NCI-H510A treated with DMSO at 0.1 percent for 48 hours (cell line): Measurements from ENCODE around the gene IGFBP7.
A peak's percentile ranks its signal among the peaks of the same experiment; 100 is the strongest.

Source experiments
- DNase-seq: peaks from one replicate; lab custom pipeline; 2025; lab: John Stamatoyannopoulos, UW

IGFBP7 gene

DNA sequence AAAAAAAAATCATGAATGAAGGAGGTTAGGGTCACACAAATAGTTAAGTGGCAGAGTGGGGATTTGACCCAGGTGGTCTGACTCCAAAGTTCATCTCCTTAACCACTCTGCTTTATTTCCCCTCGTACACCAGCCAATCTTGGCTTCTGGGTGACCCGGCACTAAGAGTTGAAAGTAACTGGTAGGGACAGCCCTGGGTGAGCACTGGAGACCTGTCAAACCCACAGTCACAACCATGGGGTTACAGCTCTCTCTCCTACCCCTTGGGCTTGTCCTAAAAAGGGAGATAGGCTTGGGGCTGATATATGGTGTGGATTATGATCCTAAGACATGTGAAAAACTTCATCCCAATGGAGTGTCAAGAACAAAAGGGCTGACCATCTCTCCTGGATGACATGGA is 12.5 kb downstream of the IGFBP7 start:
- no peak for DNase-seq

- DNase-seq, result no peak
These were observed 14.2 kb downstream of the IGFBP7 start for GRCh38 chr4:57095956-57096355.

GRCh38 chr4:57095245-57095644 is 14.9 kb downstream of the IGFBP7 start:
- DNase-seq, result no peak

DNA sequence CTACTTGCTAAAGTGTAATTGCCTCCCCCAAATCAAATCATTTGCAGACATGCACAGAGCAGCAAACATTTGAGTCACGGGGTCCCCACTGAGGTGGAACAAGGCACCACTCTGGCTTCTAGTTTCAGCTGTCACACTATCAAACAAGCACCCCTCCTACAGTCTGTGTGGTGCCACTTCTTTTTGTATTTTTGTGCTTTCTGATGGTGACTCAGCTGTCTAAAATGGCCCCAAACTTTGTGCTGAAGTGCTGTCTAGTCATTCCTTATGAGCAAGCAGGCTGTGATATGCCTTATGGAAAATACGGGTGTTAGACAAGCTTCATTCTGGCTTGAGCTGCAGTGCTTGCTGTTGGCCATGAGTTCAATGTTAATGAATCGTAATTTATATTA is 15.4 kb downstream of the IGFBP7 start:
- no peak for DNase-seq

DNA sequence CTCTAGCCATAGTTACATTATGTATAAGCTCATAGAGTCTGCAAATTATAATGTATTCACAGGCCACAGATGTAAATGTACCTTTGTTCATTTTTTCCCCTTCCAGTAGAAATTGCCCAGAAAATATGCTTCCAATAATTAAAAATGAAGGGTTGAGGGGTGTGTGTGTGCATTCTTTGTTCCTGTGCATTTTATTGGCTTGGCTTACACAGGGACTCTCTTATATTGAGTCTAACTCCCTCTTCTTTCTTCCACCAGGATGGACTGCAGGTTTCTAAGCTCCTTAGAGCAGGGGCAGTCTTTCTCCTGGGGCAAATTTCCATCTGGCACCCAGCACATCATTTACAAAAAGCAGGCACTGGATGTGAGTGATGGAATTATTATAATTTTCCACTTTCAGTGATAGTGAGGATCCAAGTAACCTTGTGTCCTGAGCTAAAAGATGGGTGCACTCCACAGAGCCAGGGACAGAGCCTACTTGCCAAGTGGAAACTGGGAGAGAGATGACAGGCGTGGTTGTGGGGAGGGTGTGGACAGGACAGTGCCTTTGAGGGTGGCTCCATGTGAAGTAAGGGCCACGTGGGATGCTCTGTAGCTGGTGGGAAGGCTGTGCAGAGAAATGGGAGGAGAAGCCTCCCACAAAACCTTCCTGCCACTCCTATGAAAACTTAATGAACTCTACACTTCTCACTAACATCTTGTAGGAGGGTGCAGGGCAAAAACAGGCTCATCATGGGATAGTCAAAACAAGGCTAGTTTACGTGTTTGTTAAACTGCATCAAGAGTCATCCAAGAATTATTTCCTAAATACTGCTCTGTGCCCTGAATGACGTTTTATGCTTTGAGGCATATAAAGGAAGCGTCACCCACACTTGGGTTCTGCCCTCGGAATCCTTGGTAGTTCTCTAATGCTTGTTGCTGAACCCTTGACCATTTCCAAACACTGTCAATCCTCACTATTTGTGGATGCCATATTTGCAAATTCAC is 16.0 kb downstream of the IGFBP7 start:
- no peak for DNase-seq

DNA sequence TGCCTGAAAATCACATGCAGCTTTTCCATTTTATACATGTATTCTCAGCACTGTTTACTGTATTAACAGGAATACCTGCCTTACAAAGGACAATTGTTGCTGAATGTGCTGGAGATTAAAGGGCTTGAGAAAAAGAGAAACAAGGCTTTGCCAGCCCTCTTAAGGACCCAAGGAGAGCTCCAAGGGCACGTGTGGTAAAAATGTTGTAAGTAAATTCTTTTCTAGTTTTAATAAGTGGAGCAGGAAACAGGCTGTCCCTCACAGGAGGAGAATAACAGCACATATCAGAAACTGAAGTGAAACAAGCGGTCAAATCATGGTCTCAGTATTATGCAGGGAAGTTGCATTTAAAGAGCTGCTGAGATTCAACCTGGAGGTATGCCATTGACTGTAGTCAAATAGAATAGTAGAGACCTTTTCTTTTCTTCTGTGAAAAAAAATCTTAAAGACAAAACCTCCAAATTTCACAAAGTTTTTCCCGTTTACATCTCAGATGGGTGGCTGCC is 18.5 kb downstream of the IGFBP7 start:
- DNase-seq, result no peak

DNA sequence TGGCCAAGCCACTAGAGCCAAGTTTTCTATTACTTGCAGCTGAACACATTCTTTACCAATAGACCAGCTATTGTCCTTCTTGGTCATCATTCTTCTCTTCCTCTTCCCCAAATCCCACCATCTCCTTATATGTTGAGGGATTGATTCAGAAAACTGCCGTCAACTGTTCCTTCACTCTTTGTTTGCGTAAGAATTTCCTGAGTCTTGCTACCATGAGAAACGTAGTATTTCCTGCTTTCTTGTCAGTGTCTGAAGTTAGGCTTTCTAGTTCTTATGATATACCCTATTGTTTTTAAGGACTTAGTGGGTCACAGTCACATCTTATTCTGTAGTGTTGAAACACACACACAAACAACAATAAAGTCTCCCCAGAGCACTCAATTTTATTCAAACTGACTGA is 20.1 kb downstream of the IGFBP7 start:
- DNase-seq, result no peak

GRCh38 chr4:57089549-57089948 is 20.6 kb downstream of the IGFBP7 start:
- DNase-seq, result no peak

- no peak for DNase-seq
These were observed 24.0 kb downstream of the IGFBP7 start for GRCh38 chr4:57086031-57086723.

DNA sequence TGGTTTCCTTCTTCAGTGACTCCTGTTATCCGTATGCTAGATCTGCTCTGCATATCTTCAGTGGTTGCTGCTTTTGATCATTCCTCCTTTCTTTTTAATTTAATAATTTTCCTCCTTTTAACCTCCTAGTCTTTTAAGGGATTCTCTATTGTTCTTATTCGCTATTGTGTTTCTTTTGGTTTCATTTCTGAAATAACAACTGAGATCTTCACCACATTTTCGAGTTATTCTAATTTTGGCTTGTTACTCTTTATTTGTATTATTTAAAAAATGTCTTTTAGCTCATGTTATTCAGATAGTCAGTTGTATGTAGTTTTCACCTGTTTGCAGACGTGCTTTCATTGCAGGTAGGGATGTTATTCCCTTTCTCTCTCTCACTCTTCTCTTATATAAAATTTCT is 24.9 kb downstream of the IGFBP7 start:
- no peak for DNase-seq

- no peak for DNase-seq
These were observed 25.8 kb downstream of the IGFBP7 start for GRCh38 chr4:57084360-57084759.

- no peak for DNase-seq
These were observed 27.1 kb downstream of the IGFBP7 start for GRCh38 chr4:57083090-57083489.

DNA sequence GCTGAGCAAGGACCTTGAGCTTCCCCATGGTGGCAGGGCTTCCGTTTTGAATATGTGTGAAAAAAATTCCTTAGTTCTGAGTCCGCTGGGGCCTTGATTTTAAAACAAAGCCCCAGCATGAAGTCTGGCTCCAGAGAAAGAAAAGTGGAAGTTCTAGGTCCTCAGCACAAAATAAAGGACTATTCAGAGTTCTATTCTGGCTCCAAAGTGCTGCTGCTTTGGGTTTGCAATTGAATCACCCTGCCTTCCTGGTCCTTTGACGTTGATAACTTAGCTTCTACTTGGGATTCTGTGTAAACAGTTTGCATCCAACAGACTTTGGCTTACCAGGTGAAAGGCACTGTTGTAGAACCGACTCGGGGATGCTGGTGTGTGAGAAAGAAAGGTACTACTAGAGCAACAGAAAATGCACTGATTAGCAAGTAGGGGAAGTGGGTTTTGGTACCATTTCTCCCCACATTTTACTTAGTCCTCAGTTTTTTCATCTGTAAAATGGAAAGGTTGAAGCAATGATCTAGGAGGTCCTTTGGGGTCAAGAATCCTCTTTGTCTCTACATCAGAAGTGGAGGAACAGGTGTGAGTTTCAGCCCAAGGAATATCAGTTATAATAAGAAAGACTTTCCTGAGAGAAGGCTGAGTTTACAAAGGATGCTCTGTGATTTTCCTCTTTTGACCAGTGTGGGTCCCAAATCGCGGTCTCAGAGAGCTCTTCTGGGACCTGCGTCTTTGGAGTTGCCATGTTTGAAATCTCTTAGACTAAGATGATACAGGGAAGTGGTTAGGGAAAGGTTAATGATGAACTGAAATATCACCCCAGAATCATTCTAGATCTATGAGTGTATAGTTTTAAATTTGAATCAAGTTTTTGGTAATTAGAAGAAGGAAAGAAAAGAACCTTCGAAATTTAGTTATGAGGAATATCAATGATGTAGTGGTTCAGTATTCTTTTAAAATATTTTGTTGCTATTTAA is 28.2 kb downstream of the IGFBP7 start:
- DNase-seq, result no peak

GRCh38 chr4:57080781-57081650 is 29.2 kb downstream of the IGFBP7 start:
- DNase-seq, result no peak

DNA sequence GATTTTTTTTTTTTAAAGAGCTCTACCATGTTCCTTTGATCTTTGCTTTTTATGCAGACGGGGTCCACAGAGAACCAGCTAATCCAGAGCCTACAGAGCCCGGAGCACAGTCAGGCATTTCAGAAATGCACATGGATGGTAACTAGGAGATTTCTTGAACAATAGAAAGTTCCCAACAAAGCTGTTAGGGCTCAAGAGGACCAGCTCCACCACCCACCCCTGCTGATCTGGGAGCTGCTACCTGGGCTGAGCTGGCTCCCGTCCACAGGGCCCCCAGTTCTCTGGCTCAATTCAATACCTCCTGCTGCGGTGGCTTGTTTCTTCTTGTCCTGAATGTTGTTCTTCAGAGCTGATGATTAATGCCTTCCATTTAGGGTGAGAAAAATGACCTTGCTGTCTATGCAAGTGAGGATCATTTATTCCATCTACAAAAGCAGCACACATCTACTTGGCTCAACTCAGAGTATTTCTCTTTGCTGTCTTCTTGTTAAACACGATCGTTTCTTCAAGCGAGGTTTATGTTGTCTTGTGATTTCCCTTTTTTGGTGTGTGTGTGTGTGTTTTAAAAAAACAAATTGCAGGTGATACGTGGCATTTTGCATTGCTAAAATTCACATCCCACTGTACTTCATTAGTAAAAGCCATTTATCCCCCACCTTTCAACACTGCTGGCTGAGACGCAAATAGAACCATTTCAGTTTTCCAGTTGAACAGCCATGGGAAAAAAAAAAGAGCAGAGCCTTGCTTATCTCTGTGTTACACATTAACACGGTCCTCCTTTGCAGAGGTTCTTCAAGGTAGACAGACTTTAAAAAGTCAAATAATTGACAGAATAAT is 31.3 kb downstream of the IGFBP7 start:
- DNase-seq, result peak; percentile 57

GRCh38 chr4:57077550-57078343 is 32.4 kb downstream of the IGFBP7 start:
- no peak for DNase-seq

DNA sequence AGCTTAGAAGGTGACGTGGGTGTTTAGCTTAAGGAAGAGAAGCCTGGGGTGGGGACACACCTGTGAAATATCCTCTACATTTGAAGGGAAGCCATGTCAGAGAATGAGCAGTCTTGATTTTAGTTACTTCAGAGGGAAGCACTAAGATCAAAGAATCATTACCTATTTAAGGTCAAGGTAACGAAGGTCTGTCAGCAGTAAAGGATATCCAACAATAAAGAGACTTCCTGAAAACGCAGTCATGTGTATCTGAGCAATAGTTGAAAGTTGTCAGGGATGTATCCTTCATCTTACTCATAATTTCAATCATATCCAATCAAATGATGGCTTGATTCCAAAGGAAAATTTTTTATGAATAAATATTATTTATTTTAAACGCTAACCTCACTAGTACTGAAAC is 33.5 kb downstream of the IGFBP7 start:
- DNase-seq, result no peak

DNA sequence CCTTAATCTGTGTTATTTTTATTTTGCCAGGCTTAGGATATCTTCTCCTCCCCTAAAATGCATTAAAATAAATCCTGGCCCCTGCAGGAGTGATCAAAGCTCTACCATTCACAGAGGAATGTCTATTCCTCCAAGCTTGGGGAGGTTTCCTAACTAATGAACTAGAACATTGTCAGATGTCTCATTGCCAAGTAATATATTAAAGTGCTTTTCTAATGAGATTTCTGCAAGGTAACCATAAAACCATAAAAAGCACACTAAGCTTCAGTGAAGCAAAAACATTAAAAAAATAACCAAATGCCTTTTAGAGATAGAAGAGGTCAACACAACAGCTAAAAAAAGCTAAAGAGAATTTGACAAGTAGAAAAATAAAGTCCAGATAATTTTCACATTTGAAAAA is 34.8 kb downstream of the IGFBP7 start:
- DNase-seq, result no peak

DNA sequence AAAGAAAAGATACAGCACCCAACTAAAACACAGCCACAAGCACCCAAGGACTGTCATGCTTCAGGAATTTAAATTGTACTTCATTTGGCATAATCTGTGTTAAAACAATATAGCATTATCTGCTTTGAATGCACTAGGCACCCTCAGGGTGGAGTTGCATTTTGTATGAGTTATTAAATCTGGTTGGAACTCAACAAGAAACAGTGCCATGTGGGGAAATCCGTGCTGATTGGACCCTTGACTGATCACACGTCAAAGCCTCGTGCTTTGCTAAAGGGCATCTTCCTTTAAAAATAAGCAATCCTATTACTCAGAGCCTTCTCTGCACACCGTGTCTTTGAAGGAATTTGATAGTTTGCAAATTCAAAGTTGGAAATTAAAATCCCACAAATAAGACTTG is 35.4 kb downstream of the IGFBP7 start:
- no peak for DNase-seq
